HG03108 (cell line): Measurements from ENCODE around the gene SEMA4A.
A peak's percentile ranks its signal among the peaks of the same experiment; 100 is the strongest.
"Not testable (repeated sequence)": the region's sequence is repeated elsewhere in the genome, so short reads cannot be mapped to it uniquely, and the experiment has no call there.

ENCODE experiments used
- ATAC-seq: cut with Tn5 transposase; IDR thresholded peaks from one replicate; pipeline ENCODE4 v1.9.1; 2021; ENCODE audit warnings: moderate library complexity; ENCODE audit not compliant: unreplicated experiment

SEMA4A gene

DNA sequence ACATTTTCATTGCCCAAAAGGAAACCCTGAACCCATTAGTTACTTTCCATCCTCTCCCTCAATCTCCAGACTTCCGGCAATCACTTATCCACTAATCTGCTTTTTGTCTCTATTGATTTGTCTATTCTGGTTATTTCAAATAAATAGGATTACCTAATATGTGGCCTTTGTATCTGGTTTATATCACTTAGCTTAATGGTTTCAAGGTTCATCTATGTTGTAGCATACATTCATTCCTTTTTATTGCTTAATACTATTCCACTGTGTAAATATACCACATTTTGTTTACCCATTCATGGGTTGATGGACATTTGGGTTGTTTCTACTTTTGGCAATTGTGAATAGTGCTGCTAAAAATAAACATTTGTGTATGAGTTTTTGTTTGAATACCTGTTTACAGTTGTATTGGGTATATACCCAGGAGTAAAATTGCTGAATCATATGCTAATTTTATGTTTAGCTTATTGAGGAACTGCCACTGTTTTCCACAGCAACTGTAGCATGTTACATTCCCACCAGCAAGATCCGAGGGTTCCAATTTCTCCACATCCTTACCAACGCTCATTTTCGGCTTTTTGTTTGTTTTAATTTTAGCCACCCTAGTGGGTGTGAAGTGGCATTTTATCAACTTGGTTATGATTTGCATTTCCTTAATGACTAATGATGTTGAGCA, 38.0 kb downstream of the SEMA4A start:
- no peak for ATAC-seq

DNA sequence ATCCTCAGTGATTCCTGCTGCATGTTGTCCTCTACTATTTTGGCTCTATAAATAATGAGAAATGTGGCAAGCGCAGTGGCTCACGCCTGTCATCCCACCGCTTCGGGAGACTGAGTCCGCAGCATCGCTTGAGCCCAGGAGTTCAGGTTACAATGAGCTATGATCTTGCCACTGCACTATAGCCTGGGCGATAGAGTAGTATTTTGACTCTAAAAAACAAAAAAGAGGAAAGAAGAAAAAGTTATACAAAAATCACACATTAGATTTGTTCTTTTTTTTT, 39.8 kb downstream of the SEMA4A start:
- ATAC-seq: no peak

DNA sequence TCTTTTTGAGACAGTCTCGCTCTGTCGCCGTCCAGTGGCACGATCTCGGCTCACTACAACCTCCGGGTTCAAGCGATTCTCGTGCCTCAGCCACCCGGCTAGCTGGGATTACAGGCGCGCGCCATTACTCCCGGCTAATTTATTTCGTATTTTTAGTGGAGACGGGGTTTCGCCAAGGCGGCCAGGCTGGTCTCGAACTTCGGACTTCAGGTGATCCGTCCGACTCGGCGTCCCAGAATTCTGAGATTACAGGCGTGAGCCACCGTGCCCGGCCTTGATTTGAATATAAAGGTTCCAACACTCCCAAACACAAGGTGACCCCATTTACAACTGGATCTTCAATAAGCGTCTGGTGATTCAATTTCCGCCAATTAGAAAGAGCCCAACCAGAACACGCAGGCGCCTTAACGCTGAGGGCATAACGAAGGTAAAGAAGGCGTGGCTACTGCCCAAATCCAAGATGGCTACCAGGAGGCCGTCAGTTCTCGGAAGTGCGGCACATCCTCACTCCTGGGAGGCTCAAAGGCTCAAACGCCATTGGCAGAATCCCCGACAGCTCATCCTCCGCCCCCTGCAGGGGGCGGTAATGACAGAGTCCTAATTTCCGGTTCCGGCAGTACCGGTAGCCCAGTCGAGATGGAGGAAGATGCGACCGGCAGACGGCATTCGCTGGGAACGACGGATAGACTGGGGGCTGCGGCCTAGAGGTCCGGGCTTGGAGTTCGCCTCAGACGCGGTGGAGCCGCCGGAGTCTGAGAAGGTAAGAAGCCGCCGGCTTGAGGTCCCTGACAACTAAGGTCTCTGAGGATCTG, 40.3 kb downstream of the SEMA4A start, which contains the start of gene SLC25A44:
Gene SLC25A44 (plus strand): TSS at position 617 of the 812 bp plus-strand sequence. CDS start 5,744 bp downstream, outside the sequence.
- peak; percentile 91 for ATAC-seq

DNA sequence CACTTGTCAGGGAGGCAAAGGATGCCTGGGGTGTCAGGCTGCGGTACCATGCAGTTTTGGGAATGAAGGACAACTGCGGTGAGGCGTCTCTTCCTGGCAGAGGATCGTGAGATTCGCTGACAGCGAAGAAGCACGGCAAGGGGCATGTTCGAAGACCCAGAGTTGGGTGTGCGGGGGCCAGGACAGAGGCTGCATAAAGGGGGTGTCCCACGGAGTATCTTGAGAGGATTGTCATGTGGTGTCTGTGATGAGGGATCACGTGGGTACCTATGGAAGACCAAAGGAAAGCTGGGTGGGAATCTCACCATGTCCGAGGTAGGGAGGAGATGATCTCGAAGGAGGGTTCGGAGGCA, 40.9 kb downstream of the SEMA4A start:
- no peak for ATAC-seq

DNA sequence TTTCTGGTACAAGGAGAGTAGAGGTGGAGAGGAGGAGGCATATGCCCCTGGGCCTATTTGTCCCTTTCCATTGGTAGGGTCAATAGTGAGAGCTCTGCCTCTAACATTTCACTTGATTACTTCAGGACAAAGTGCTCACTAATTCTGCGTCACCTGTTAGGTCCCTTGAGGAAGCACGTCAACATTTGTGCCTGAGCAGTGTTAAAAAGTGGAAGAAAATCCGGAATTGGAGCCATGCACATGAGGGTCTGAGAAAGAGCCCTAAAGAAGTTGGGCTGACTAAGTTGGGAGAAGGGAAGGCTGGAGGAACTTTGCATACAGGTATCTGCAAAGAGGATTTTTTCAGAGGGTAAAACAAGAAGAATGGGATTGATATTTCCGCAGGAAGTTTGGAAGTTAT, 42.5 kb downstream of the SEMA4A start:
- no peak for ATAC-seq

DNA sequence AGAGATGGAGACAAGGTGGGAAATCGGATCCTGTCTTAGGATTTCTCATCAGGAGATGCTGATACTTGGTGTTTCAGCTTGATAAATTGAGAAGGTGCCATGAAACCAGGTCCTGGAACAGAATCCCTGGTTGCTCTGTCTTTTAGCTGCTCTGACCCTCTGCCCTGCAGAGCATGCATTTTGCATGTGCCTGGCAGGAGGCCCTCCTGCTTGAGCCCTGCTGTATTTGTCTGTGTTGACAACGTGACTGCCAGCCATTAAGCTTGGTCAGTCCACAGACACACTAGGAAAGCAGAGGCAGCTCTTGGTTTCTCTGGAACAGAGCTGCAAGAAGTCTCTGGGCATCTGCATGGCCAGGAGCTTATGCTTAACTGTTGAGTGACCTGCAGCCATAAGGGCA, 43.1 kb downstream of the SEMA4A start:
- ATAC-seq: no peak

DNA sequence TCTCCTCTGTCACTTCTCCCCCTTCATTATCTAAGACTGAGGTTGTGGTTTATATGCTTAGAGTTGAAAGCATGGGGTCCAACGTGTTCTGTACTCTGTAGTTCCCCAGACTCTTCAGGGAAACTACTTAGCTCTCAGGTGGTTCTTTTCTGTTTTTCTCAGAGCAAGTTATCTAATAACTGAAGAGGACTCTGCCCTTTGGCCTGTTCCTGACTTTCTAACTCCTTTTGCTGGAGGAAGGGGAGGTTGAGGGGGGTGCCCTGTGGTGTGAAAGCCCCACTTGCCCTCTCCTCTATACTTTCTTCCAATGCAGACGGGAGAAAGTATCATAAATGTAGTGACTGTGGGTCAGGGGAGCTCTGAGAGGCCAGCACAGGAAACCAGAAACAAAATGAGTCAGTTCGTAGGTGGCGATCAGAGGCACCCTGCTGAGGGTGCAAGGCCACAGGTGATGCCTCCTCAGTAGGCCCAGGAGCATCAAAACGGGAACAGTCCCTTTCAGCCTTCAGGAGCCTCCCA, 45.5 kb downstream of the SEMA4A start:
- ATAC-seq: no peak

DNA sequence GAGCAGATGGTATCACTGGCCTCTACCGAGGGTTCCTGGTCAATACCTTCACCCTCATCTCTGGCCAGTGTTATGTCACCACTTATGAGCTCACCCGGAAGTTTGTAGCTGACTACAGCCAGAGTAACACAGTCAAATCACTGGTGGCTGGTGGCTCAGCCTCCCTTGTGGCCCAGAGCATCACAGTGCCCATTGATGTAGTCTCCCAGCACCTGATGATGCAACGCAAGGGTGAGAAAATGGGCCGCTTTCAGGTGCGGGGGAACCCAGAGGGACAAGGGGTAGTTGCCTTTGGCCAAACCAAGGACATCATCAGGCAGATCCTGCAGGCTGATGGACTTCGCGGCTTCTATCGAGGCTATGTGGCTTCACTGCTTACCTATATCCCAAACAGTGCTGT, 46.7 kb downstream of the SEMA4A start:
- ATAC-seq: no peak

DNA sequence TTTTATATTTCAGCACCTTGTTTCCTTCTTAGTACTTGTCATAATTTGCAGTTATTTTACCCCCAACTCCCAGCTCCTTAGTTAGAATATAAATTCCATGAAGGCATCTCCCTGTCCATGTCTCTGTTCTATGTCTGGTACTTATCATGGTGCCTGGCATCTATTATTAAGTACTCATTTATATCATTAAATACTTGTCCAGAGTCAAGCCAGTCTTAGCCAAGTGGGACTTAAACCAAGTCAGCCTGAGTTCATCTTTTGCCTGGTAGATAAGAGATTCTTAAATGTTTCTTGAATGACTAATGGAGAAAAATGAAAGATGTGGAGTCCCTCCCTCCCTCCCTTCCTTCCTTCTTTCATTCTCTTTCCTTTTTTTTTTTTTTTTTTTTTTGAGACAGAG, 49.9 kb downstream of the SEMA4A start:
- ATAC-seq: no peak

DNA sequence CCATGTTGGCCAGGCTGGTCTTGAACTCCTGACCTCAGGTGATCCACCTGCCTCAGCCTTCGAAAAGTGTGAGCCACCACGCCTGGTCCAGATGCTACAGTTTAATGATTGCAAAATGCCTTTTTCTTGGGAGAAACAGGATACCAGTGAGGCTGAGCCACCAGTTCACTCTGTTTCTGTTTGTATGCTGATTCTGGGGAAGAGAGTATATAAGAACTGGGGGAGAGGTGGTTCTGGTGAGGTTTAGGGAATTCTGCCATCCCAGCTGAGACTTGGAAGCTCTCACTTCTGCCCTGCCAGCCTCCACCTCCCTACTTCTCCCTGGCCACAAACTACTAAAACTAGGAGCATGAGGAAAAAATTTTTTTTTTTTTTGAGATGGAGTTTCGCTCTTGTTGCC, 51.3 kb downstream of the SEMA4A start:
- no peak for ATAC-seq

DNA sequence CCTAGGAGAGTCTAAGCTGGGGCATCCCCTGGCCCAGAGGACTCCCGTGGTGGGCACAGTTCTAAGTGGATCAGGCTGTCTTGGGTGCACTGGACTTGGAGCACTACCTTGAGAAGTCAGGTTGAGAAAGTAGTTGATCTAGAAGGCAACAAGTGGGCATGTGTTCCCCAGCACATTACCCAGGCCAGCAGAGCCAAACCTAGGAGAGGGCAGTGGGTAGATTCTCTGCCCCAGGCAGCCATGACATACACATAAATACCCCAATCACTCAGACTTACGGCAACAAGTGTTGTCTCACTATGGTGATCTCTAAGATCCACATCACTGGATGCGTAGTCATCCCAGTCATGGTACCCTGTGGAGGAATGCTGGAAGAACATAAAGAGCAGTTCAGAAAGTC, 57.9 kb downstream of the SEMA4A start:
- ATAC-seq: no peak

DNA sequence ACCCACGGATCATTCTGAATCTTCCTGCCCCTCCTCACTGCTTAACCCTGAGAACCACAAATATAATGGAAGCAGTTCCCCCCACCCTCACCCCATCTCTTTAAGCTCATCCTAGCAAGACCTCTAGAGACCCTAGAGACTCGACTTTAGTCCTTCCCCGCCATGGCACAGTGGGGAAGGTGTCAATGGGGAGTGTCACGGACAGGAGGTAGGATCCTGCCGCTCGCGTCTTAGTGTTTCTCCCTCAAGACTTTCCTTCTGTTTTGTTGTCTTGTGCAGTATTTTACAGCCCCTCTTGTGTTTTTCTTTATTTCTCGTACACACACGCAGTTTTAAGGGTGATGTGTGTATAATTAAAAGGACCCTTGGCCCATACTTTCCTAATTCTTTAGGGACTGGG, 58.7 kb downstream of the SEMA4A start:
- ATAC-seq: no peak

DNA sequence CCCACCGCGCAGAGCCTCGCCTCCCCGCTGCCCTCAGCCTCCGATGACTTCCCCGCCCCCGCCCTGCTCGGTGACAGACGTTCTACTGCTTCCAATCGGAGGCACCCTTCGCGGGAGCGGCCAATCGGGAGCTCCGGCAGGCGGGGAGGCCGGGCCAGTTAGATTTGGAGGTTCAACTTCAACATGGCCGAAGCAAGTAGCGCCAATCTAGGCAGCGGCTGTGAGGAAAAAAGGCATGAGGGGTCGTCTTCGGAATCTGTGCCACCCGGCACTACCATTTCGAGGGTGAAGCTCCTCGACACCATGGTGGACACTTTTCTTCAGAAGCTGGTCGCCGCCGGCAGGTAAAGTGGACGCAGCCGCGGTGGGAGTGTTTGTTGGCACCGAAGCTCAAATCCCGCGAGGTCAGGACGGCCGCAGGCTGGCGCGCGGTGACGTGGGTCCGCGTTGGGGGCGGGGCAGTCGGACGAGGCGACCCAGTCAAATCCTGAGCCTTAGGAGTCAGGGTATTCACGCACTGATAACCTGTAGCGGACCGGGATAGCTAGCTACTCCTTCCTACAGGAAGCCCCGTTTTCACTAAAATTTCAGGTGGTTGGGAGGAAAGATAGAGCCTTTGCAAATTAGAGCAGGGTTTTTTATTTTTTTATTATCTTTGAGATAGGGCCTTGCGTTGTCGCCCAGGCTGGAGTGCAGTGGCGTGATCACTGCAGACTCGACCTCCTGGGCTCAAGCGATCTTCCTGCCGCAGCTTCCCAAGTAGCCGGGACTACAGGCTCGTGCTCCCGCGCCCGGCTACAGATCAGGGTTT, 59.7 kb downstream of the SEMA4A start, which contains the start of gene PMF1:
Gene PMF1 (plus strand): TSS at position 175 of the 811 bp plus-strand sequence. CDS start 9 bp downstream, at position 184.
- peak; percentile 89 for ATAC-seq

DNA sequence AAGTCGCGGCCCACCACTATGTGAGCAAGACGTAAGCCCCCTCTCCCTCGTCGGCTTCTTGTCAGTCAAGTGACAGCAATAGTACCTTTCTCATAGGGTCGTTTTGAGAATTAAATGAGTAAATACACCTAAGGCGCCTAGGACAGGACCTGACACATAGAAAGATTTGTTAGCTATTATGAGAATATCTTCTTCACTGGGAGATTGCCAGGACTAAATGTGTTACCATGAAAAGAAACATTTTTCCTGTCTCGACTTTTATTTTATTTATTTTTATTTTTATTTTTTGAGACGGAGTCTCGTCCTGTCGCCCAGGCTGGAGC, 60.2 kb downstream of the SEMA4A start:
- no peak for ATAC-seq

DNA sequence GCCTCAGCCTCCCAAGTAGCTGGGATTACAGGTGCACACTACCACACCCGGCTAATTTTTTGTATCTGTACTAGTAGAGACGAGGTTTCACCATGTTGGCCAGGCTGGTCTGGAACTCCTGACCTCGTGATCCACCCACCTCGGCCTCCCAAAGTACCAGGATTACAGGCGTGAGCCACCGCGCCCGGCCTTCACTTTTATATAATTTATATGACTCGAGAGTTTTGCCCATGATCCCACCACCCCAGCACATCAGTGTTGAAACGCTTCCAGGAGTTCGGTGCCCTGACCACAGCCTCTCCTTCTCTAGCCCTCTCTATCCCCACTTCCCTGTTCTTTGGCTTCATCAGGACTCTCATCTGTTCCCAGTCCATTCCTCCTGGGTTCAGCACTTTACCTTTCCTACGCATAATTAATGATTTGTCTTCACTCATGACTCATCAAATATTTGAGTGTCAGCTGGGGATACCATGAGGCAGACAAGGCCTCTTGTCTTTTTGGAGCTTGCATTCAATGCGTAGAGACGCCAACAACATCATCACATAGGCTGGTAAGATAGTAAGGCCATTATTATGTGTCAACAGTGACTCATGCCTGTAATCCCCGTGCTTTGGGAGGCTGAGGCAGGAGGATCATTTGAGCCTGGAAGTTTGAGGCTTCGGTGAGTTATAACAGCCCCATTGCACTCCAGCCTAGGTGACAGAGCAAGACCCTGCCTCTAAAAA, 60.8 kb downstream of the SEMA4A start:
- ATAC-seq: no peak

DNA sequence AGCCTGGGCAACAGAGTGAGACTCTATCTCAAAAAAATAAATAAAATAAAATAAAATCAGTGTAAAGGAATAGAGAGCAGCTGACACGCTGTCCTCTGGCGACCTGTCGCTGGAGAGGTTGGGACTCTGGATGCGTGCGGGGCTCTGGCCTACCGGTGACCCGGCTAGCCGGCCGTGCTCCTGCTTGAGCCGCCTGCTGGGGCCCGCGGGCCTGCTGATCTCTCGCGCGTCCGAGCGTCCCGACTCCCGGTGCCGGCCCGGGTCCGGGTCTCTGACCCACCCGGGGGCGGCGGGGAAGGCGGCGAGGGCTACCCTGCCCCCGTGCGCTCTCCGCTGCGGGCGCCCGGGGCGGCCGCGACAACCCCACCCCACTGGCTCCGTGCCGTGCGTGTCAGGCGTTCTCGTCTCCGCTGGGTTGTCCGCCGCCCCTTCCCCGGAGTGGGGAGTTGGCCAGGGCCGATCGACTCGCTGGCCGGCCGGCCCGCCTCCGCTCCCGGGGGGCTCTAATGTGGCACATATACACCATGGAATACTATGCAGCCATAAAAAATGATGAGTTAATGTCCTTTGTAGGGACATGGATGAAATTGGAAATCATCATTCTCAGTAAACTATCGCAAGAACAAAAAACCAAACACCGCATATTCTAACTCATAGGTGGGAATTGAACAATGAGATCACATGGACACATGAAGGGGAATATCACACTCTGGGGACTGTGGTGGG, 63.1 kb downstream of the SEMA4A start:
- not testable (repeated sequence) for ATAC-seq

DNA sequence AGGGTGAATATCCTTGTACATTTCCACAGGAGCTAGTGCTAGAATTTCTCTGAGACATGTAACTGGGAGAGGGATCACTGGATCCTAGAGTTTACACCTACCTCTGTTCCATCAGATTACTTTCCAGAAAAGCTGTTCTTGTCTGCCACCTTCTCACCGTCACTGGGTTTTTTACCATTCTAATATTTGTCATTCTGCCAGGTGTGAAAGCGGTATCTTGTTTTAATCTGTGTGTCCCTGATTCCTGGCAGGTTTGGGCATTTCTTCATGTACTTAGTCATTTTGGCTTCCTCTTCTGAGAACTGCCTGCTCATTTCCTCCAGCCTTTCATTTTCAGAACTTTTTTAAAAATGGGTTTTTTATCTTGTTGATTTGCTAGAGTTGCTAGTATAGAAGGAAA, 64.5 kb downstream of the SEMA4A start:
- ATAC-seq: no peak

DNA sequence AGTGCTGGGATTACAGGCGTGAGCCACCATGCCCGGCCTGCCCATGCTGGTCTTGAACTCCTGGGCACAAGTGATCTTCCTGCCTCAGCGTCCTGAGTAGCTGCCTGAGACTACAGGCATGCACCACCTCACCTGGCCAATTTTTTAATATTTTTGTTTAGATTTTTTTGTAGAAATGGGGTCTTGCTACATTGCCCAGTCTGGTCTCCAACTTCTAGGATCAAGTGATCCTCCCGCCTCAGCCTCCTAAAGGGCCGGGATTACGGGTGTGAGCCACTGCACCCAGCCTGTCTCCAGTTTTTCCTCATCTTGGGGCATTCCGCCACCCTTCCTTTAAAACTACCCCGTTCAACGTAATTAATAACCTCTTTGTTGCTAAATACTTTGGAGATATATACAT, 66.8 kb downstream of the SEMA4A start:
- ATAC-seq: no peak

DNA sequence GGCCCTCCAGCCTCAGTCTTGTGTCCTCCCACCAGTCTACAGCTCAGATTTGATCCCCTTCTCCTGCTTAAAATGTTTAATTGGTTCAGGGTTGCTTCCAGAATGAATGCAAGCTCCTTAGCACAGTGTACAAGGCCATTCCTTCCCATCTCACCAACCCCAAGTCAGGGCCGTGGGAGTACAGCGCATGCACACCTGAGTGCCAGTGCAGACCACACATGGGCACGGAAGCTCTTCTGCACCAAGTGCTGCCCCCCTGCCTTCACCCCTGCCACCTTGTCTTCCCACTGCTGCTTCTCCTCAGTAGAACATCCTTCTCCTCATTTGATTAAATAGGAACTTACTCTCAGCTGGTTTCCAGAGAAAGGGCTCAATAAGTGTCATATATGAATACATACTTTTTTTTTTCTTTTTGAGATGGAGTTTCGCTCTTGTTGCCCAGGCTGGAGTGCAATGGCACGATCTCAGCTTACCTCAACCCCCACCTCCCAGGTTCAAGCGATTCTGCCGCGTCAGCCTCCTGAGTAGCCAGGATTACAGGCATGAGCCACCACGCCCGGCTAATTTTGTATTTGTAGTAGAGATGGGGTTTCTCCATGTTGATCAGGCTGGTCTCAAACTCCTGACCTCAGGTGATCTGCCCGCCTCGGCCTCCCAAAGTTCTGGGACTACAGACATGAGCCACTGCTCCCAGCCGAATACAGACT, 68.8 kb downstream of the SEMA4A start:
- ATAC-seq: no peak

DNA sequence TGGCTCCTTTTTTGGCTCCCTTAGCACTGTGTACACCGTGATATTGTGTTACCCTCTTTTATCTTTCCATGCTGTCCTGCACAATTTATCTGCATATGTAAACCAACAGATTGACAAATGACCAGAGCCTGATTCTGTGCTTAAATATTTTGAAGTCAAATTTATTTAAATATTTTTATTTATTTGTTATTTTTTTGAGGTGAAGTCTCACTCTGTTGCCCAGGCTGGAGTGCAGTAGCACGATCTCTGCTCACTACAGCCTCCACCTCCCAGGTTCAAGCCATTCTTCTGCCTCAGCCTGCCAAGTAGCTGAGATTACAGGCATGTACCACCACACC, 72.3 kb downstream of the SEMA4A start:
- ATAC-seq: no peak
